Fibroblast of lung (primary cell): ENCODE measurements around the gene NNT. TPM values are rescaled to one million over a fixed set of nuclear protein-coding genes. Genes with fewer than 3 reads are reported as not detected.
"Not testable (repeated sequence)": the region's sequence is repeated elsewhere in the genome, so short reads cannot be mapped to it uniquely, and the experiment has no call there.

ENCODE experiments used
- DNase-seq, 2 donors: peaks; one replicate each; pipeline versions ENCODE4 v3.0.0 to v3.0.0-alpha.2; 2010; ENCODE audit warnings: low read depth in 2 of 2
- H2AFZ ChIP-seq: 2 replicates; pipeline ENCODE4 v1.5.1; 2012; ENCODE audit warnings: low read length, control low read depth, inconsistent platforms
- H3K27ac ChIP-seq: 2 replicates; pipeline ENCODE4 v1.5.1; 2011; ENCODE audit warnings: low read length, control low read depth; ENCODE audit not compliant: insufficient read depth
- H3K27me3 ChIP-seq: 2 replicates; pipeline ENCODE4 v1.5.1; 2011; ENCODE audit warnings: mild to moderate bottlenecking, low read length; ENCODE audit not compliant: control insufficient read depth, insufficient read depth
- H3K36me3 ChIP-seq: 2 replicates; pipeline ENCODE4 v1.5.1; 2011; ENCODE audit warnings: low read length; ENCODE audit not compliant: control insufficient read depth, insufficient read depth
- H3K4me1 ChIP-seq: 2 replicates; pipeline ENCODE4 v1.5.1; 2011; ENCODE audit warnings: low read length; ENCODE audit not compliant: control insufficient read depth, insufficient read depth; ENCODE audit errors: extremely low read depth
- H3K4me2 ChIP-seq: 2 replicates; pipeline ENCODE4 v1.5.1; 2011; ENCODE audit warnings: low read length, control low read depth; ENCODE audit not compliant: insufficient read depth; ENCODE audit errors: extremely low read depth
- H3K4me3 ChIP-seq, 4 experiments: fragments of 200-600 bp in 1 of 4; sonication (generic) in 1 of 4; replicated peaks in 1 of 4; 2 replicates each; pipeline ENCODE4 v1.5.1; 2011 to 2016; ENCODE audit warnings: low read length in 4 of 4, low read depth in 3 of 4, mild to moderate bottlenecking in 3 of 4, control low read depth in 2 of 4, inconsistent platforms in 1 of 4, mixed read lengths in 1 of 4; ENCODE audit not compliant: insufficient read depth in 1 of 4; ENCODE audit errors: control extremely low read depth in 1 of 4
- H3K79me2 ChIP-seq: 2 replicates; pipeline ENCODE4 v1.5.1; 2012; ENCODE audit warnings: mild to moderate bottlenecking, low read length, inconsistent platforms; ENCODE audit not compliant: control insufficient read depth, insufficient read depth
- H3K9ac ChIP-seq: 2 replicates; pipeline ENCODE4 v1.5.1; 2011; ENCODE audit warnings: mild to moderate bottlenecking, low read length, control low read depth; ENCODE audit not compliant: insufficient read depth
- H3K9me3 ChIP-seq: 2 replicates; pipeline ENCODE4 v1.5.1; 2012; ENCODE audit warnings: low read depth, low read length; ENCODE audit not compliant: control insufficient read depth, insufficient read depth
- H4K20me1 ChIP-seq: 2 replicates; pipeline ENCODE4 v1.5.1; 2011; ENCODE audit warnings: low read length; ENCODE audit not compliant: control insufficient read depth, insufficient read depth; ENCODE audit errors: extremely low read depth
- EZH2 ChIP-seq: IDR thresholded peaks from 2 replicates; pipeline ENCODE4 v1.5.1; 2012; ENCODE audit warnings: low read length, control low read depth, mild to moderate bottlenecking; ENCODE audit errors: missing control alignments
- polyA plus RNA-seq, 2 donors: library from polyadenylated mRNA; depleted of rRNA in 1 of 2; stranded (reverse) in 1 of 2; unstranded in 1 of 2; fragments of >200 nt; gene quantifications; 2 replicates each; pipeline ENCODE4 v1.2.1, GENCODE V29; 2011 to 2012; ENCODE audit warnings: missing spikeins in 1 of 2
- total RNA-seq: library from RNA; depleted of rRNA; stranded (reverse); fragments of >200 nt; gene quantifications from 2 replicates; pipeline ENCODE4 v1.2.1, GENCODE V29; 2014
- TF ChIP-seq, protein P1 (sequence below), 2 donors: IDR thresholded peaks in 1 of 2; conservative IDR thresholded peaks in 1 of 2; 1 replicate in 1 of 2; 2 replicates in 1 of 2; pipeline ENCODE4 v1.5.1; 2011 to 2012; ENCODE audit warnings: low read length in 2 of 2, control low read depth in 1 of 2, inconsistent platforms in 1 of 2, low read depth in 1 of 2, mild to moderate bottlenecking in 1 of 2

NNT gene
- total and polyA plus RNA-seq, 2 donors (not counting 1 experiment from before 2014, with no cell fraction given), result 65.7 to 115 TPM

- H3K9ac ChIP-seq, result no peak overlapping the region
- peaks cover 3% of the 10 kb centered on the region for H3K4me1 ChIP-seq
- H3K27ac ChIP-seq, result no peak overlapping the region
- H4K20me1 ChIP-seq, result no peaks in the 10 kb centered on the region
- no peaks in the 10 kb centered on the region for H3K9me3 ChIP-seq
- H3K4me3 ChIP-seq, result no peak overlapping the region
- peak; percentile 36 to 78 for DNase-seq
- TF ChIP-seq, protein P1, sequence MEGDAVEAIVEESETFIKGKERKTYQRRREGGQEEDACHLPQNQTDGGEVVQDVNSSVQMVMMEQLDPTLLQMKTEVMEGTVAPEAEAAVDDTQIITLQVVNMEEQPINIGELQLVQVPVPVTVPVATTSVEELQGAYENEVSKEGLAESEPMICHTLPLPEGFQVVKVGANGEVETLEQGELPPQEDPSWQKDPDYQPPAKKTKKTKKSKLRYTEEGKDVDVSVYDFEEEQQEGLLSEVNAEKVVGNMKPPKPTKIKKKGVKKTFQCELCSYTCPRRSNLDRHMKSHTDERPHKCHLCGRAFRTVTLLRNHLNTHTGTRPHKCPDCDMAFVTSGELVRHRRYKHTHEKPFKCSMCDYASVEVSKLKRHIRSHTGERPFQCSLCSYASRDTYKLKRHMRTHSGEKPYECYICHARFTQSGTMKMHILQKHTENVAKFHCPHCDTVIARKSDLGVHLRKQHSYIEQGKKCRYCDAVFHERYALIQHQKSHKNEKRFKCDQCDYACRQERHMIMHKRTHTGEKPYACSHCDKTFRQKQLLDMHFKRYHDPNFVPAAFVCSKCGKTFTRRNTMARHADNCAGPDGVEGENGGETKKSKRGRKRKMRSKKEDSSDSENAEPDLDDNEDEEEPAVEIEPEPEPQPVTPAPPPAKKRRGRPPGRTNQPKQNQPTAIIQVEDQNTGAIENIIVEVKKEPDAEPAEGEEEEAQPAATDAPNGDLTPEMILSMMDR (conservative IDR thresholded peaks at IDR 0.05 in 1 of 2, IDR thresholded peaks at IDR 0.05 in 1 of 2; ENCODE audit: low read depth in 1 of 2, low read length in 2 of 2), result peak; percentile 23 to 45
- no peak for TF ChIP-seq EZH2
- H3K79me2 ChIP-seq, result no peaks in the 10 kb centered on the region
- H2AFZ ChIP-seq, result no peak overlapping the region
- peaks cover 4% of the 10 kb centered on the region for H3K36me3 ChIP-seq
- H3K27me3 ChIP-seq, result no peaks in the 10 kb centered on the region
- no peak overlapping the region for H3K4me2 ChIP-seq
Measured at GRCh38 chr5:43661102-43661501, 58.1 kb downstream of the NNT start.

DNA sequence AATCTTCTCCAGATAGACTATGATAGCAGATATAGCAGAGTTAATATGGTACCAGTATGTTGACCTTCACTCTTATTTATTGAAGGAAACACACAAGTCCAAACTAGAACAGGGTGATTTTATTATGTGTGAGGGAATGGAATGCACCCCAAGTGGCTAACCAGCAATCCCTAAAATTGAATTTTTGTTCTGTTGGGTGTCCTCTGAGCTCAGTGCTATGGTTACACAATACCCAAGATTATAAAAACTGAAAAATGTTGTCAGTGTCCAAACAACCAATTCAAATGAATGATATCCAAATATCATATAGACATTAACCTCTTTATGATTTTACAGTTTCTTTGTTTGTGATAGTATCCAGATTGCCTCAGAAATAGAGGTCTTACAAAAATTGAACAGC, 60.9 kb downstream of the NNT start:
- Histone ChIP-seq H3K4me3 (no peak overlapping the region), H3K9ac (no peak overlapping the region), H2AFZ (no peak overlapping the region), H3K9me3 (no peaks in the 10 kb centered on the region), H3K79me2 (no peaks in the 10 kb centered on the region), H3K4me1 (no peaks in the 10 kb centered on the region), H4K20me1 (no peaks in the 10 kb centered on the region), H3K36me3 (peaks cover 4% of the 10 kb centered on the region), H3K4me2 (no peak overlapping the region), H3K27me3 (no peaks in the 10 kb centered on the region), H3K27ac (no peak overlapping the region)
- peak in 1 of 2 donors; percentile 22 for DNase-seq
- no peak for TF ChIP-seq EZH2
- TF ChIP-seq, protein P1 (conservative IDR thresholded peaks at IDR 0.05 in 1 of 2, IDR thresholded peaks at IDR 0.05 in 1 of 2; ENCODE audit: low read depth in 1 of 2, low read length in 2 of 2), result no peak

GRCh38 chr5:43664501-43665040, 61.6 kb downstream of the NNT start:
- no peak overlapping the region for H3K4me2 ChIP-seq
- no peaks in the 10 kb centered on the region for H4K20me1 ChIP-seq
- H3K27ac ChIP-seq, result no peak overlapping the region
- peaks cover 2% of the 10 kb centered on the region for H3K36me3 ChIP-seq
- no peaks in the 10 kb centered on the region for H3K27me3 ChIP-seq
- H3K79me2 ChIP-seq, result no peaks in the 10 kb centered on the region
- peak in 1 of 2 donors; percentile 71 for DNase-seq
- TF ChIP-seq, protein P1 (conservative IDR thresholded peaks at IDR 0.05 in 1 of 2, IDR thresholded peaks at IDR 0.05 in 1 of 2; ENCODE audit: low read depth in 1 of 2, low read length in 2 of 2), result no peak
- TF ChIP-seq EZH2, result no peak
- H3K9me3 ChIP-seq, result no peaks in the 10 kb centered on the region
- H3K9ac ChIP-seq, result no peak overlapping the region
- H3K4me3 ChIP-seq, result no peak overlapping the region
- H2AFZ ChIP-seq, result no peak overlapping the region
- no peaks in the 10 kb centered on the region for H3K4me1 ChIP-seq

DNA sequence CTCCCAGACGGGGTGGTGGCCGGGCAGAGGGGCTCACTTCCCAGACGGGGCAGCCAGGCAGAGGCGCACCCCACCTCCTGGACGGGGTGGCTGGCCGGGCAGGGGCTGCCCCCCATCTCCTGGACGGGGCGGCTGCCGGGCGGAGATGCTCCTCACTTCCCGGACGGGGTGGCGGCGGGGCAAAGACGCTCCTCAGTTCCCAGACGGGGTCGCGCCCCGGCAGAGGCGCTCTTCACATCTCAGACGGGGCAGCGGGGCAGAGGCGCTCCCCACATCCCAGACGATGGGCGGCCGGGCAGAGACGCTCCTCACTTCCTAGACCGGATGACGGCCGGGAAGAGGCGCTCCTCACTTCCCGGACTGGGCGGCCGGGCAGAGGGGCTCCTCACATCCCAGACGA, 62.8 kb downstream of the NNT start:
- H3K27ac ChIP-seq, H3K4me2 ChIP-seq, H3K4me1 ChIP-seq, H3K9ac ChIP-seq, H3K79me2 ChIP-seq, H3K36me3 ChIP-seq, H2AFZ ChIP-seq, H4K20me1 ChIP-seq, H3K4me3 ChIP-seq, DNase-seq, H3K27me3 ChIP-seq, H3K9me3 ChIP-seq: not testable (repeated sequence)

DNA sequence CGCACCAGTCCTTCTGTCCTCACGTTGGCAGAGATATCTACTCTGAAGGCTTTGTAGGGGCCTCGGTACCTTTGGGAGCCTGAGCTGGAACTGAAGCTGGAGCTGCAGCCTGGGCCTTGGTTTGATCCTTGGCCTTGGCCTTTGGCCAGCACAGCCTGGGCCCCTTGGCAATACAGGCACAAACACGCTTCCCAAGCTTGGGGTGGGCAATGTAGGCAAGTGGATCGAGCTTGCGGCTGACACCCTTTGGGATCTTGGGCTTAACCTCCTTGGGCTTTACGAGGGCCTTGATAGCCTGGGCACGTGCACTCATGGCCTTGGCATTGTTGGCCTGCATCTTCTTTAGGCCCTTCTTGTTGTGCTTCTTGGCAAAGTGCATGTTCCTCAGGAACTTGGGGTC, 63.7 kb downstream of the NNT start:
- not testable (repeated sequence) for H3K79me2 ChIP-seq, H3K4me3 ChIP-seq, H3K27me3 ChIP-seq, H3K36me3 ChIP-seq, H3K4me1 ChIP-seq, DNase-seq, H3K9ac ChIP-seq, H2AFZ ChIP-seq, H3K27ac ChIP-seq, H4K20me1 ChIP-seq, H3K4me2 ChIP-seq, H3K9me3 ChIP-seq
